H9 (cell line): ENCODE results near the gene C12orf50. TPM values are rescaled to one million over a fixed set of nuclear protein-coding genes. Genes with fewer than 3 reads are reported as not detected.

Source experiments
- DNase-seq: peaks from one replicate; pipeline ENCODE4 v3.0.0-alpha.2; 2017
- H2AFZ ChIP-seq: one replicate; pipeline ENCODE4 v1.6.1; 2013; ENCODE audit warnings: mild to moderate bottlenecking, low read length, control low read depth, moderate library complexity
- H2AK5ac ChIP-seq: 2 replicates; pipeline ENCODE4 v1.6.1; 2013; ENCODE audit warnings: low read length, control low read depth, mixed read lengths; ENCODE audit not compliant: insufficient read length
- H2BK120ac ChIP-seq: one replicate; pipeline ENCODE4 v1.6.1; 2013; ENCODE audit warnings: low read depth, mild to moderate bottlenecking, low read length, control low read depth, inconsistent platforms; ENCODE audit not compliant: poor library complexity, severe bottlenecking
- H2BK12ac ChIP-seq: 2 replicates; pipeline ENCODE4 v1.6.1; 2013; ENCODE audit warnings: low read length, control low read depth, mixed read lengths, low read depth; ENCODE audit not compliant: insufficient read length
- H2BK15ac ChIP-seq: 2 replicates; pipeline ENCODE4 v1.6.1; 2013; ENCODE audit warnings: low read depth, low read length, control low read depth
- H2BK20ac ChIP-seq: one replicate; pipeline ENCODE4 v1.6.1; 2013; ENCODE audit warnings: low read depth, mild to moderate bottlenecking, low read length, control low read depth, inconsistent platforms; ENCODE audit not compliant: poor library complexity, severe bottlenecking
- H2BK5ac ChIP-seq: 2 replicates; pipeline ENCODE4 v1.6.1; 2013; ENCODE audit warnings: low read length, control low read depth, mixed read lengths; ENCODE audit not compliant: insufficient read length
- H3K14ac ChIP-seq: 2 replicates; pipeline ENCODE4 v1.6.1; 2013; ENCODE audit warnings: low read length, control low read depth; ENCODE audit not compliant: insufficient read depth
- H3K18ac ChIP-seq: 2 replicates; pipeline ENCODE4 v1.6.1; 2013; ENCODE audit warnings: low read depth, mild to moderate bottlenecking, mixed read lengths, low read length, control low read depth; ENCODE audit not compliant: insufficient read length
- H3K23ac ChIP-seq: 2 replicates; pipeline ENCODE4 v1.6.1; 2013; ENCODE audit warnings: low read length, control low read depth, mixed read lengths, low read depth; ENCODE audit not compliant: insufficient read length
- H3K23me2 ChIP-seq: 2 replicates; pipeline ENCODE4 v1.6.1; 2013; ENCODE audit warnings: low read depth, mild to moderate bottlenecking, mixed read lengths, low read length, control low read depth; ENCODE audit not compliant: insufficient read length, poor library complexity, severe bottlenecking
- H3K27ac ChIP-seq: 2 replicates; pipeline ENCODE4 v1.5.1; 2013; ENCODE audit warnings: low read length, control low read depth, mixed read lengths, low read depth; ENCODE audit not compliant: insufficient read length
- H3K27me3 ChIP-seq: 2 replicates; pipeline ENCODE4 v1.6.1; 2013; ENCODE audit warnings: low read length, control low read depth, inconsistent platforms; ENCODE audit not compliant: insufficient read depth
- H3K4ac ChIP-seq: 2 replicates; pipeline ENCODE4 v1.6.1; 2013; ENCODE audit warnings: low read depth, mild to moderate bottlenecking, control low read depth, inconsistent platforms, low read length, moderate library complexity
- H3K4me1 ChIP-seq: 2 replicates; pipeline ENCODE4 v1.6.1; 2013; ENCODE audit warnings: low read length, control low read depth, inconsistent platforms; ENCODE audit not compliant: insufficient read depth
- H3K4me2 ChIP-seq: 2 replicates; pipeline ENCODE4 v1.6.1; 2013; ENCODE audit warnings: low read length, control low read depth, mixed read lengths; ENCODE audit not compliant: insufficient read length, insufficient read depth
- H3K56ac ChIP-seq: 2 replicates; pipeline ENCODE4 v1.6.1; 2013; ENCODE audit warnings: low read depth, mild to moderate bottlenecking, mixed read lengths, low read length, control low read depth; ENCODE audit not compliant: insufficient read length
- H3K79me1 ChIP-seq: 2 replicates; pipeline ENCODE4 v1.6.1; 2013; ENCODE audit warnings: low read depth, mild to moderate bottlenecking, moderate library complexity, low read length, control low read depth, inconsistent platforms; ENCODE audit not compliant: insufficient read depth, poor library complexity, severe bottlenecking
- H3K79me2 ChIP-seq: 2 replicates; pipeline ENCODE4 v1.6.1; 2013; ENCODE audit warnings: low read length, control low read depth, inconsistent platforms; ENCODE audit not compliant: insufficient read depth
- H3K9ac ChIP-seq: 2 replicates; pipeline ENCODE4 v1.6.1; 2013; ENCODE audit warnings: low read length, control low read depth, mixed read lengths; ENCODE audit not compliant: insufficient read length; ENCODE audit errors: extremely low read depth
- H3K9me3 ChIP-seq: one replicate; pipeline ENCODE4 v1.6.1; 2013; ENCODE audit warnings: low read depth, low read length, inconsistent platforms; ENCODE audit not compliant: control insufficient read depth
- H3T11ph ChIP-seq: one replicate; pipeline ENCODE4 v1.6.1; 2013; ENCODE audit warnings: mild to moderate bottlenecking, low read length, control low read depth, inconsistent platforms
- H4K20me1 ChIP-seq: one replicate; pipeline ENCODE4 v1.6.1; 2013; ENCODE audit not compliant: control insufficient read depth, insufficient read length, insufficient read depth
- H4K5ac ChIP-seq: 2 replicates; pipeline ENCODE4 v1.6.1; 2013; ENCODE audit warnings: low read depth, mild to moderate bottlenecking, mixed read lengths, low read length, control low read depth; ENCODE audit not compliant: insufficient read length
- H4K8ac ChIP-seq: replicated peaks from 2 replicates; pipeline ENCODE4 v1.6.1; 2013; ENCODE audit warnings: low read length, control low read depth, mixed read lengths, low read depth; ENCODE audit not compliant: insufficient read length
- H4K91ac ChIP-seq: 2 replicates; pipeline ENCODE4 v1.6.1; 2013; ENCODE audit warnings: low read depth, mild to moderate bottlenecking, moderate library complexity, mixed read lengths, low read length, control low read depth; ENCODE audit not compliant: insufficient read length
- H3K27ac Mint-ChIP-seq, 3 experiments: 2 replicates in 2 of 3; 3 replicates in 1 of 3; pipeline ENCODE4 v1.8.0; 2020 to 2021; ENCODE audit warnings: mixed read lengths in 3 of 3, mild to moderate bottlenecking in 1 of 3, moderate library complexity in 1 of 3
- H3K27me3 Mint-ChIP-seq: 2 replicates; pipeline ENCODE4 v1.8.0; 2021; ENCODE audit warnings: low read depth, mild to moderate bottlenecking, moderate library complexity, mixed read lengths
- H3K36me3 Mint-ChIP-seq, 3 experiments: 2 replicates in 2 of 3; 3 replicates in 1 of 3; pipeline ENCODE4 v1.8.0; 2020 to 2021; ENCODE audit warnings: low read depth in 3 of 3, mixed read lengths in 3 of 3; ENCODE audit not compliant: insufficient read depth in 1 of 3
- H3K4me1 Mint-ChIP-seq, 2 experiments: 2 replicates each; pipeline ENCODE4 v1.8.0; 2020; ENCODE audit warnings: mixed read lengths in 2 of 2
- H3K4me3 Mint-ChIP-seq, 2 experiments: 2 replicates in 1 of 2; 3 replicates in 1 of 2; pipeline ENCODE4 v1.8.0; 2020 to 2021; ENCODE audit warnings: mild to moderate bottlenecking in 2 of 2, mixed read lengths in 2 of 2, moderate library complexity in 1 of 2
- H3K9me3 Mint-ChIP-seq, 2 experiments: 2 replicates in 1 of 2; 3 replicates in 1 of 2; pipeline ENCODE4 v1.8.0; 2020; ENCODE audit warnings: mild to moderate bottlenecking in 2 of 2, mixed read lengths in 2 of 2, moderate library complexity in 1 of 2
- CTCF ChIP-seq: fragments of 200-600 bp; sonication (generic); conservative IDR thresholded peaks from 3 replicates; pipeline ENCODE4 v1.8.0; 2021; ENCODE audit warnings: antibody characterized with exemption, mild to moderate bottlenecking
- WGBS: extraction: QIAGEN DNeasy Blood & Tissue Kit; methylation state at CpG from one replicate; pipeline ENCODE4 v1.1.7; 2013; ENCODE audit warnings: missing lambda C conversion rate, low lambda C conversion rate, mixed read lengths; ENCODE audit not compliant: insufficient read length; ENCODE audit errors: extremely low coverage; 5-methylcytosine and 5-hydroxymethylcytosine counted together
- total RNA-seq: library from RNA; stranded (reverse); gene quantifications from 2 replicates; pipeline ENCODE4 v1.2.1, GENCODE V29; 2021

The C12orf50 gene
- total RNA-seq, 1 experiment from 2014 or later = 0.17 TPM

- no peak overlapping the region for H2AFZ ChIP-seq
These were observed 6.7 kb upstream of the C12orf50 start for GRCh38 chr12:88035907-88036289.

More at GRCh38 chr12:88035907-88036289, 6.7 kb upstream of the C12orf50 start:
- no peak overlapping the region for H2BK15ac ChIP-seq
- Mint-ChIP-seq H3K4me1 (peaks cover 32 to 37% of the 10 kb centered on the region in 2 experiments), H3K36me3 (peaks cover 7 to 12% (median 10%) of the 10 kb centered on the region in 3 experiments; a peak in 5 of 7 replicates), H3K27me3 (no peaks in the 10 kb centered on the region), H3K9me3 (peaks cover 7 to 11% of the 10 kb centered on the region in 2 experiments), H3K4me3 (peak overlapping the region; percentile 95), H3K27ac (no peak overlapping the region)
- H4K5ac ChIP-seq = no peak overlapping the region
- H2BK5ac ChIP-seq = no peak overlapping the region
- H3K14ac ChIP-seq = no peak overlapping the region; the same call in 1 of the 2 replicates
- H3K4me1 ChIP-seq = no peaks in the 10 kb centered on the region
- H4K91ac ChIP-seq = no peak overlapping the region
- H2BK12ac ChIP-seq = no peak overlapping the region
- no peak overlapping the region for H4K8ac ChIP-seq
- H2AK5ac ChIP-seq = no peak overlapping the region
- H3K79me1 ChIP-seq = no peaks in the 10 kb centered on the region
- no peak for DNase-seq
- whole genome bisulfite sequencing = no CpG with 5 or more reads among the region's 5 CpGs
- H3K9ac ChIP-seq = peak overlapping the region; percentile 92
- H3K27ac ChIP-seq = no peak overlapping the region
- H3K56ac ChIP-seq = no peak overlapping the region
- H4K20me1 ChIP-seq = no peaks in the 10 kb centered on the region
- no peak overlapping the region for H3K18ac ChIP-seq
- H3T11ph ChIP-seq = no peak overlapping the region
- no peak overlapping the region for H3K4ac ChIP-seq
- peaks cover 7% of the 10 kb centered on the region for H3K23me2 ChIP-seq
- no peaks in the 10 kb centered on the region for H3K9me3 ChIP-seq
- no peaks in the 10 kb centered on the region for H3K27me3 ChIP-seq
- no peak overlapping the region for H3K23ac ChIP-seq
- peak overlapping the region; percentile 98 for H3K4me2 ChIP-seq
- no peak for TF ChIP-seq CTCF
- no peak overlapping the region for H2BK20ac ChIP-seq
- H2BK120ac ChIP-seq = no peak overlapping the region
- H3K79me2 ChIP-seq = peaks cover 1% of the 10 kb centered on the region; the same call in 1 of the 2 replicates
